ENCODE results near the gene SPATA46.

The SPATA46 gene

DNA sequence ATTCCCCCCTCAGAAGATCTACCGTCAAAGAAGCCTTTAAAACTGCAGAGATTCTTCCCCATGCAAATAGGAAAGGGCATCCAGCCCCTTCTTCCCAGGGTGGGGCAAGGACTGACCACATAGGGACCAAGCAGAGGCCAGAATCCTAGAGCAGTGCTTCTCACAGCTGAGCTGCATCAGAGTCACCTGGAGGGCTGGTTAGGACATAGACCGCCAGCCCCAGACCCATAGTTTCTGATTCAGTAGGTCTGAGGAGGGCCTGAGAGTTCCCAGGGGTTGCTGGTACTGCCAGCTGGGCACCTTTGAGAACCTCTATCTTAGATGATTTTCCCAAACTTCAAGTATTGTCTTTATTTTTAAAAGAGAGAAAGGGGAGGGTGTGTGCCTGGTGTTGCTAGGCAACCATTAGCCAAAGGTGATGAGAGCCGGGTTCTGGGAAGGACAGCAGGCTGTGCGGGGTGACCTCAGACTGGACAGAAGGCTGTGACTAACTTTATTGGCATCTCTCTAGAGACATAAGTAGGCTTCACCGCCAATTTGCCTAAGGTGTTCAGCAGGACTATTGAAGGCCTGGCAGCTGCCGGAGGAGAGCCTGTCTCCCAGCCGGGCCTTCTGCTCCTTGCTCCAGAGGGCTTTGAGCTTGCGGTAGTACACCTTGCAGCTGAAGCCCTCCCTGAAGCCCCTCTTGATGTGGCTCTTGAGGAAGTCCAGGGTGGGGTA, 3.0 kb downstream of the SPATA46 start:
- peak; percentile 26 for DNase-seq (ENCODE audit: low spot score)

DNA sequence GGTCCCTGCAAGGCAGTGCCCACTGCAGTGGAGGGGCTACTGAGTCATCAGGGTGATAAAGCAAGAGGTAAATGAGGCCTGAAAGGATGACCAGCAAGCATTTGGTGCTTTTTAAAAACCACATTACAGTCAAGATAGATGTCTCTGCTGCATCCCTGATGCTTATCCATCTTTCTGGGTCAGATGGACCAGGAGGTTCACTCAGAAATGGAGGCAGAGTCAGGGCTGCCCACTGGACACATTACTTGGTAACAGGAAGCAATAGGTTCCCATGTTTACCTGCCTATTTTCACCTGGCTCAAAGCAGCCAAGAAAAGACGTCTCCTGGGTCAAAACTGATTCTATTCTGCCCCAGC, 3.6 kb downstream of the SPATA46 start:
- DNase-seq (ENCODE audit: low spot score) = no peak

DNA sequence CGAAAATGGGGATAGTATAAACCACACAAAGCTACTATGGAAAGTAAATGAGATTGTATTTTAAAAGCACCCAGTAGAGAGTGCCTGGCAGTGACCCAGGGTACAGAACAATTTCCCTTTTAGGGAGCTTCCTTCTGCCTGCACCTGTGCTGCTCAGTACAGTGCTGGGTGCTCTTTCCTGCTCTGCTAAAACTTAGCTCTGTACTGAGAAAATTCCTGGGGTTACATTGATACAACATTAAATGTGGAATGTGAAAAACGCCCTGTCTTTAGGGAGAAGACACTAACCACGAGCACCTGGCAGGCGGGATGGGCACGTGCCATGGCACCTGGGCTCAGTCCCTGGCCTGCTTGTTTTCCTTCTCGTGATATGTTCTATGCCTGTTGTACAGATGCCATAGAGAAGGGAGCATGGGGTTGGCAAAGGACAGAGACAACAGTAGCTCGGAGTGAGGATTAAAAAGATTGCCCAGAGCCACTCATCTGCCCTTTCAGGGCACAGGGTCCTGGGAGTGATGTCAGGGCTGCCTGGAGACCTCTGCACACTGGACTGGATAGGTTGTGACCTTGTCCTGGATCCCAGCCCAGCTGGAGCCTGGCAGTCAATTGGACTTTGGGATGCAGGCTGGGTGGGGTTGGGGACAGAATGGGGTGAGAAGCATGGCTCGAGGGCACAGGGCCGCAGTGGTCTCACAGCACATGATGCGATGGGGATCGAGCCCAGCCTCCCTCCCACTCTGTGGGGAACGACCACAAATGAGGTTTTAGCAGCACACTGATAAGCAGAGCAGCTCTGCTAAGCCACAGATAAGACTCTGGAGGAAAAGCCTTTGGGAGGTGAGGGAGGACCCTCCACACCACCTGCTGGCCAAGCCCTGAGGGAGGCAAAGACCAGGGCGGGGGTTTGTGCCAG, 4.2 kb downstream of the SPATA46 start:
- DNase-seq (ENCODE audit: low spot score) = no peak

DNA sequence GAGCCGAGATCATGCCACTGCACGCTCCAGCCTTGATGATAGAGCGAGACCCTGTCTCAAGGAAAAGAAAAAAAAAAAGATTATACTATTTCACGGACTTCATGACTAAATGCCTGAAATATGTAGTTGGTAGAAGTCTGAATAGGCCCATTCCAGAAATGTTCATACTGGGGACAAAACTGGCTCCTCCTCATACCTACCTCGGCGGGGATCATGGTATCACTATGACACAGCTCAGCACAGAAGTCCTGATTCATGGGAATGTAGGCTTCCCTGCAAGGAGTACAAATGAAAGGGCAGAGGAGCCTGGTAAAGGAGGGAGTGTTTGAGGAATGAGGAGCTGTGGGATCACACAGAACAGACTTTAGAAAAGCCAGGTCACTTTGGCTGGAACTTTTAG, 5.0 kb downstream of the SPATA46 start:
- DNase-seq (ENCODE audit: low spot score) = no peak

DNA sequence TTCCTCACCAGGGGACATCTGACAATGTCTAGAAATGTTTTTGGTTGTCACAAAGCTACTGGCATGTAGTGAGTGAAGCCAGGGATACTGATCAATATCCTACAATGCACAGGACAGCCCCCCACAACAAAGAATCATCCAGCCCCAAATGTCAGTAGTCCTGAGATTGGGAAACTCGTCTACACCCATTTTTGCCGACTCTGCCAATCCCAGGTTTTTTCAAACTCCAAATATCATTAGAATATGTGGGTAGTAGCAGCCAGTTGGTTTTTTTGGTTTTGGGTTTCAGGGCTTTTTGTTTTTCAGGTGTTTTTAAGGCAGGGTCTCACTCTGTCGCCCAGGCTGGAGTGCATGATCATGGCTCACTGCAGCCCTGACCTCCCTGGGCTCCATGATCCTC, 5.9 kb downstream of the SPATA46 start:
- DNase-seq (ENCODE audit: low spot score) = no peak

DNA sequence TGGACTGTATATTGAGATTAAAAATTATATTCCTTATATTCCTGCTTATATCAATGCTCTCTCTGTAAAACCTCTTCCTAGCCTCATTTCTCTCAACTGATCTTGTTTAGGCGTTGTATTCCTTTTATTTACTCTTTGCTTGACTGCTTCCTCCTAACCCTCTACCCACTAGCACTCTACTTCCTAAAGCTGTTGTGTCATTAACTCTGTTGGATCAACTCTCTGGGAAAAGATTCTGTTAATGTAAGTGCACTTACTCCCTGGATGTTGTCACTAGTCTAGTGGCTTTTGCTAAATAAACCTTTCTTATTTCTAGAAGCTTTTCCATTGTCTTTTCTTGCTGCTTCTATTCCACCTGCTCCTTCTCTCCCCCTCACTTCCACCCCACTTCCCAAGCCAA, 6.5 kb downstream of the SPATA46 start:
- DNase-seq (ENCODE audit: low spot score) = no peak

DNA sequence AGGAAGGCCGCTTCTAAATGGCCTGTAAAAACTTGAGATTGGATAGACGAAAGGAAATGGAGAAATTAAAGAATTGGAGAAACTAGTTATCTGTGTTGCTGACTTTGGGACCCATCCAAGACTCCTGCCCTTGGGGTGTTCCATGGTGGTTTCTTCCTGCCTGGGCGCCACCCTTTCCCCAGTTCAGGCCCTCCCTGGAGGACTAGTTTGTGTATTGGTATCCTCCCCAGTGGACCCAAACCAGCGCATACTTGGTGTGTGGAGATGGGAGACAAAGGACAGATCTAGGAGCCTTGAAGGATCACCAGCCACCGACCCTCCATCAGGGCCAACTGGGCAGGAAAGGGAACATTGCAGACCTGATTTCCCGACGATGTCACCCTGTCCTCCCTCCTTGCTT, 7.1 kb downstream of the SPATA46 start:
- DNase-seq (ENCODE audit: low spot score) = no peak

DNA sequence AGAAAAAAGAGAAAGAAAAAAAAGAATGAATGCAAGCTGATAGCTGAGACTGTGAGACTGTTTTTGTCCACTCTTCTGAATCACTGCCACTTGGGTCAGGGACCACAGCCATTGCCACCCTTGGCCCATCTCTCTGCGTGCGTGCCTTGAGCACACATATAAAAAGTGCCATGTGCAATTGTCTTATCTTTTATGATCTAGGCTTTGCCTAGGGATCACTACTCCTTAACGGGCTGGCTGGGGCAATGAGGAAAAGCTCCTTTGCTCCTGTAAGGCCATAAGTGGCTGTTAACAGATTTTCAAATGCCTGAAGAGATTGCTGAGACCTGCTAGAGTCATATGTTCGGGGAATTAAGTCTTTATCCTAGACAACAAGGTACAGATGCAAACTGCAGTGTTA, 8.2 kb downstream of the SPATA46 start:
- DNase-seq (ENCODE audit: low spot score) = no peak

DNA sequence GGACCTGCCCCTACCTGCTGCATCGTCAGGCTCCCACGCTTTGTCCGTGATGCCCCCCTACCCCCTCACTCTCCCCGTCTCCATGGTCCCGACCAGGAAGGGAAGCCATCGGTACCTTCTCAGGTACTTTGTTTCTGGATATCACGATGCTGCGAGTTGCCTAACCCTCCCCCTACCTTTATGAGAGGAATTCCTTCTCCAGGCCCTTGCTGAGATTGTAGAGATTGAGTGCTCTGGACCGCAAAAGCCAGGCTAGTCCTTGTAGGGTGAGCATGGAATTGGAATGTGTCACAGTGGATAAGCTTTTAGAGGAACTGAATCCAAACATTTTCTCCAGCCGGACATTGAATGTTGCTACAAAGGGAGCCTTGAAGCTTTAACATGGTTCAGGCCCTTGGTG, 8.9 kb downstream of the SPATA46 start:
- no peak for DNase-seq (ENCODE audit: low spot score)

DNA sequence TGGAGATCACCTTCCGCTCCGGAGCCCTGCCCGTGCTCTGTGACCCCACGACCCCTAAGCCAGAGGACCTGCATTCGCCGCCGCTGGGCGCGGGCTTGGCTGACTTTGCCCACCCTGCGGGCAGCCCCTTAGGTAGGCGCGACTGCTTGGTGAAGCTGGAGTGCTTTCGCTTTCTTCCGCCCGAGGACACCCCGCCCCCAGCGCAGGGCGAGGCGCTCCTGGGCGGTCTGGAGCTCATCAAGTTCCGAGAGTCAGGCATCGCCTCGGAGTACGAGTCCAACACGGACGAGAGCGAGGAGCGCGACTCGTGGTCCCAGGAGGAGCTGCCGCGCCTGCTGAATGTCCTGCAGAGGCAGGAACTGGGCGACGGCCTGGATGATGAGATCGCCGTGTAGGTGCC, 9.6 kb downstream of the SPATA46 start:
- DNase-seq (ENCODE audit: low spot score) = peak; percentile 34

DNA sequence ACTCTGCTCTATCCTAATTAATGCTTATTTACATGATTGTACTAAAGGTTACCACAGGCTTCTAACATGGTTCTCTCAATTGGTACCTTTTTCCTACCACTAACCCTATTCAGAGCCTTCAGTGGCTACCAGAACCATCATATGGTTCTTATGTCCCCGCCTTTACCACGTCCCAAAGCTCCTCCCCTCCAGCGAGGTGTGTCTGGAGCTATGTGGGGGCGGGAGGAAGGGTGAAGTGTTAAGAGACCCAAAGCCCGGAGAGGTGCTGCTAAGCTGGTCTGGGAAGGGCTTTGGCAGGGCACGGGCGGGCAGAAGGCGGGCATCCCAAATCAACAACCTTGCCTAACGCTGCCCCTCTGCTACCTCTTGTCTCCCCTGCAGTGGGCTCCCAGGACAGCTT, 10.0 kb downstream of the SPATA46 start:
- DNase-seq (ENCODE audit: low spot score) = peak; percentile 32

DNA sequence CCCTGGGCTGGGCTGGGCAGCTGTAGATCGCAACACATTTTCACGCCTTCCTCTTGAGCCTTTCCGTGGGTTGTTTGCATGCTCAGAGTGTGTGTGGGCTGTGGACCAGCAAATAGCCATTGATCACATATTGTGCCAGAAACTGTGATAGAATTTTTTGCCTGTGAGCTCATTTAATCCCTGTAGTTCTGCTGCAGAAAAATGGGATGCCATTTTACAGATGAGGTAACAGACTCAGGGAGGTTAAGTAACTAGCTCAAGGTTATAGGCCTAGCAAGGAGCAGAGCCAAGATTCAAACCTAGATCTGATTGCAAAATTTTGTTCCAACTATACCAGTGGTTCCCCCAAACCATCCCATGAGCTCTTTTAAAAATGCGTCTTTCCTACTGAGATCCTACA, 10.5 kb downstream of the SPATA46 start:
- DNase-seq (ENCODE audit: low spot score) = no peak

DNA sequence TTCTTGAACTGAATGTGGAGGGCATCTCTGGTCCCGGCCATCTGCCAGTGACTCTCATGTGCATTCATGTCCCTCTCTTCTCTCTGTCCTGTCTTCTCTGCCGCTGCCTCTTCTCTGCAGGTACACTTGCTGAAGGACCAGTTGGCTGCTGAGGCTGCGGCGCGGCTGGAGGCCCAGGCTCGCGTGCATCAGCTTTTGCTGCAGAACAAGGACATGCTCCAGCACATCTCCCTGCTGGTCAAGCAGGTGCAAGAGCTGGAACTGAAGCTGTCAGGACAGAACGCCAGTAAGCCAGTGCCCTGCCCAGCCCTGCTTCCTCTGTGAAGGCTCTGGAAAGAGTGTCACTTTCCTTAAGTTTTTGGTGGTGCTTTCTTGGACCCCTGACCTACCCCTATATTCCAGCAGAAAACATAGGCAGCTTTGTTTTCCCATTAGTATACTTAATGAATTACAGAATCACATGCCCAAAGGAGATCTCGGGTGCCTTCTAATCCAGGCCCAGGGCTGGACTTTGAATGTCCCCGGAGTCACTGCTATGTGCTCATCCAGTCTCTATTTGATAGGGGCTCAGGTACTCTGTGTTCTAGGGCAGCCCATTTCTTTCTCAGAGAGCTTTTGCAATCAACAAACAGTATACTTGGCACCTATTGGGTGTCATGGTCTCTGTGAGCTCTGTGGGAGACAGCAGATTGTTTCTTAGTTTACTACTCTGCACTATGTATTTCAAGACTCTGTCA, 11.2 kb downstream of the SPATA46 start:
- DNase-seq (ENCODE audit: low spot score) = no peak

DNA sequence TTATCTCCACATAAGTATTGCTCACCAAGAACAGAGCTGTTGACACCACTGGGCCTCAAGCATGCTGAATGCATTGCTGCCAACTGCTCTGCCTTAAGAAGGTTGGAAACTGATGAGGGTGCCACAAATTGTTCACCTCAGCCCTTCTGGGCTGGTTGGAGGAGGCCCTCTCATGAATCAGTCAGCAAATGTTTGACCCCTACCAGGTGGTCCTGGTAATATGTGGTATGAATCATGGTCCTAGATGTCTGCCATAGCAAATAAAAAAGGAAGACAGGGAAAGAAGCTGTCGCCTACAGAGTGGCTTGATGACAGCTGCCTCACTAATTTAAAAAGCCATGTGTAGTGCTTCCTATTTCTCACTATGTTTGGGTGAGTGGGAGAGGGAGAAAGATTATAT, 12.2 kb downstream of the SPATA46 start:
- DNase-seq (ENCODE audit: low spot score) = no peak

DNA sequence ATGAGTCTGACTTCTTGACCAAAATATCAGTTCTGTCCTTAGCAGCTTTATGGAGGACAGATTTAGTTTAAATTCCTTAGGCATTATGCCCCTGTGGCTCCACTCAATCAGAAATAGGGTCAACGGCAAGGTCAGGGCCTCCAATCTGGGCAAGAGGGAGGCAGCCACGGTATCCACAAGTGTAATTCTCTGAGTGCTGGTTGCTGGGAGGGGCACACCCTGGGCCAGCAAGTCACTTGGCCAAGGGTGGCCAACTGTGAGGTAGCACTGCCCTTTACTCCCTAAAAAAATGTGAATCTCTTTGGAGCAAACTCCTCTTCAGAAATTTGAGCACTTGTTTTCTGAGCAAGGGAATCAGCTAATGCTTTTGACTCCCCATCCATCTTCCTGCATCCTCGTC, 12.8 kb downstream of the SPATA46 start:
- no peak for DNase-seq (ENCODE audit: low spot score)

DNA sequence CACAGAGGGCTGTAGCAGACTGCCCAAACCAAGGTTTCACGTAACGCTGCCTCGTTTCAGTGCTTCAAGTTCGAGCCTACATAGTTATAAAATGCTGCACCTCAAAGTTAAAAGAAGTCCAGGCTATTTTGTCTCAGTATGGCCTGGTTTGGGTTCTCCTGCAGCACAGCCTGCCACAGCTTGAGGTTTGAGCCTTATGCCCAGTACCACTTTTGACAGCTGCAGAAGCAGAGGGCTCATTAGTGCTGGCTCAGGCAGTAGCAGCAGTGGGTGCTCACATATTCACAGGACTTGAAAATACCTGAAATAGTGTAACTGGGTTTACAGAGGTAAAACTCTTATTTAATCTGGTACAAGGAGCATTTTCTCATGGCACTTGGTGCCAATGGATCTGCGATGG, 15.3 kb downstream of the SPATA46 start:
- no peak for DNase-seq (ENCODE audit: low spot score)

DNA sequence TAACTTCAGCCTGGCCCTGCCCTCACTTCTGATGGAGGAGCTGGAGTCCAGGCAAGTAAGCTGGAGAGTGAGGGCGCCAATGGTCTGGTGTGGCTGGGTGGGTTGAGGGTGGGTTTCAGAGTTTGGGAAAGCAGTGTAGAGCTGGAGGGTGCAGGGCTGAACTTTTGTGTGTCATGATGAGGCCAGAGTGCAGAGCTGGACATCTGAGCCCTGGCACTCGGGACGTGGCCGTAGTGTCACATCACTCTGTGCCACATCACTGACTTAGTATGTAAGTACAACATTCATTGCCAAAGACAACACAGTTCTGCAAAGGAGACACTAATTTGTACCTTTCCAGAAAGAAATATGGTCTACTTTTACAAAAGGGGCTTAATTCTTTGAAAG, 15.8 kb downstream of the SPATA46 start:
- DNase-seq (ENCODE audit: low spot score) = no peak

DNA sequence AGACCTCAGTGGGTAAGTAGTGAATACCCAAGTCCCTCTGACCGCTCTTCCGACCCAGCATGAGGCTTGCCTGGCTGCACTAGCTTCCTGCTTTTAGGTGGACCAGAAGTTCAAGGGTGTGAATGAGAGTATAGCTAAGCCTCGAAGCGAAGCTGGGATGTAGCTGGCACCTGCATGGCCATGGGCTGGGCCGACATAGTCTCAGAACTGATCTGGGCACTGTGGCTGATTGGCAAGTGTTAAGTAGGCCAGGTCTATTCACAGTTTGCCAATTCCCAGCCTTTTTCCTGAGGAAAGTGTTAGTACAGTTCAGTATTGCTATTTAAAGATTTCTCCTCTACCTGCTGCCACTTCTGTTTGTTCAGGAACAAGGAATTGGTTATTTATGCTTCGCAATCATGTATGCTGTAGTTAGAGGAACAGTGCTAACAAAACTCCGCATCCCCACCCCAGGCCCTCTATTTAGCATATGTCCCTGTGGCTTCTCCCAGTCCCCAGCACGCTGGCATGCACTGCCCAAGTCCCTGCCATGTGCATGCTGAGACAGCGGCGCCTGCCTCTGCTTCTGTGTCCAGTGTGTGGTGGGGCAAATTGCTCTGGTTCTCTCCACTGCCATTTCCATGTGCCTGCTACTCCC, 16.3 kb downstream of the SPATA46 start:
- no peak for DNase-seq (ENCODE audit: low spot score)

DNA sequence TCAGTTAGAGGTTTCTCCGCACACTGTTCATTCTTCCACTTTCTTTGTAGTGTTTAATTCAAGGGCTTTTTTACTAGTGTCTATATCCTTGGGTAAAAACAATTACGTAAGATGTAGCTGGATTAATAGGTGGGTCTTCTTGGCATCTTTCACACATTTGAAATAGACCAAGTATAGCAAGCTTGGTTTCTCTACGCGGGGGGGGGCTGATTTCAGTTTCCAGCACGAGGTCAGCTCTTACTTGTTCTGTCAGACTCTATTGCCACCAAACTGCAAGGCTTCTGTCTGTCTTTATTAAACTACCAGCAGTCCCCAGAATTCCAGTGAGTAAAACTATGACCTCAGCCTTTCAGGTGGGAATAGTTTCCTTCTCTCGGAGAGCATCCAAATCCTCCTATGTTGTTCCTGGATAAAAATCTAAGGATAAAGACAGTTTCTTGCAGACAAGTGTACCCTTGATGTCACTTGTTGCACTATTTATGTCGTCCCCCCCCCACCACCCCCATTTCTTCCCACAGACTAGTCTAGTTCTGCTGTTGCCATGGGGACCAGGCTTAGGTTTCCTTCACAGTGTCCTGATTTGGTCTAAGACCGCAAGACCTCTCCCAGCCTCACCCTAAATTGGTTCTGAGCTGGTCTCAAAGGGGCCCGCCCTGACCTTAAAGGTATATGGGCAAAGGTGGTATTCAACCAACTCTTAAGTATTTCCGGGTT, 17.0 kb downstream of the SPATA46 start:
- no peak for DNase-seq (ENCODE audit: low spot score)

DNA sequence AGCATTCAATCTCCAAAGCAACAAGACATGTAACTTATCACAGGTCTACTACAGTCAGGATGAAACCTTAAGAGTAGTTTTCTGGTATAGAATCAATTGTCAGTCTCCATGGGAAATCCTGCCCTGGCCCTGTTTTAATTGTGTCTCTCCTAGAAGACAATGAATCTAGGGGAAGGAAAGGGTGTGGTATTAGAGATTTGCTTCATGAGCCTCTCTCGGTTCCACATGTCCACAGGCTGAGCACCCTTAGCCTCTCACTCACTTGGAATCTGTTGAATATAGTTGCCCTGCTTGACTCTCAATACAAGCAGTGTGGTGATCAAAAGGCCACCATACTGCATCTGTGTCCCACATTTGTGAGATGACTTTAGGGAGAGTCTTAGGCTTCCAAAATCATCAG, 17.7 kb downstream of the SPATA46 start:
- DNase-seq (ENCODE audit: low spot score) = no peak

DNA sequence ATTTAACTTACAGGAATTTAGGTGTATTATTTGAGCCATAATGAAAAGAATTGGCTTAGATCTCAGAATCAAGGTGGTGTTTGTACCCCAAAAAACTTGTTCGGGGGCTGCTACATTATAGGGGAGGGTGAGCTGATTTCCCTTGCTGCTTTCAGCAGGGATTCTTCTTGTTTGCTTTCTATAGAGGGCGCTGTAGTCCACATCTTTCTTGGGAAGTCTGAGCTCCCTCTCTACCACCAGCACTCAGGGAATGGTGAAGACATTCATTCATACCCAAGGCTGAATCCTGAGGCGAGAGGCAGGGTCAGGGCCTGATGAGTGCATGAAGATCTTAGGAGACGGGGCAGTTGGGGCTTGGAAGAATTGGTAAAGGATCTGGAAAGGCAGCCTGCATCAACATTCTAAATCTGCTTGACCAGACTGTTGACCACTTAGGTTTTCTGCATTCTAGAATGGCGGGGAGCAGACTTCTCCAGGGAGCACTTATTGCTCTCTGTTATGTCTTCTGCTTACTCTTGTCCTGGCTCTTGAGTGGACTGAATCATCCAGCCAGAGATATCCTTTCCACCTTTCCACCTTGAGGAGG, 18.9 kb downstream of the SPATA46 start:
- peak; percentile 37 for DNase-seq (ENCODE audit: low spot score)
